Gastrocnemius medialis (tissue), 4 donors: ENCODE measurements around the gene SMYD3. TPM values are rescaled to one million over a fixed set of nuclear protein-coding genes. Genes with fewer than 3 reads are reported as not detected.

ENCODE experiments used
- ATAC-seq, 2 donors: fragments of 150-250 bp; one replicate each; pipeline ENCODE4 v1.9.1; 2016
- DNase-seq, 2 donors: peaks; one replicate each; pipeline ENCODE4 v3.0.0-alpha.2; 2019
- H3K27ac ChIP-seq, 4 donors: fragments of 200-600 bp; sonication (generic); 1 replicate in 1 of 4; 2 replicates in 3 of 4; pipeline ENCODE4 v1.5.1; 2016 to 2018; ENCODE audit warnings: mild to moderate bottlenecking in 2 of 4, moderate library complexity in 1 of 4
- H3K27me3 ChIP-seq, 3 donors: fragments of 200-600 bp; sonication (generic) in 2 of 3; 1 replicate in 1 of 3; 2 replicates in 2 of 3; pipeline versions ENCODE4 v1.5.1 to v1.6.0; 2016 to 2019; ENCODE audit warnings: mild to moderate bottlenecking in 1 of 3, moderate library complexity in 1 of 3
- H3K36me3 ChIP-seq, 2 donors: fragments of 200-600 bp; sonication (generic) in 1 of 2; one replicate each; pipeline ENCODE4 v1.5.1; 2017 to 2018
- H3K4me1 ChIP-seq, 2 donors: fragments of 200-600 bp; sonication (generic) in 1 of 2; one replicate each; pipeline ENCODE4 v1.5.1; 2016 to 2017; ENCODE audit warnings: mild to moderate bottlenecking in 2 of 2
- H3K4me3 ChIP-seq, 4 donors: fragments of 200-600 bp; sonication (generic) in 3 of 4; 1 replicate in 1 of 4; 2 replicates in 3 of 4; pipeline ENCODE4 v1.5.1; 2016 to 2019; ENCODE audit warnings: mild to moderate bottlenecking in 2 of 4
- H3K9me3 ChIP-seq, 3 donors: fragments of 200-600 bp; sonication (generic) in 2 of 3; 1 replicate in 1 of 3; 2 replicates in 2 of 3; pipeline ENCODE4 v1.5.1; 2016 to 2019
- CTCF ChIP-seq, 5 experiments: fragments of 450-650 bp in 3 of 5; fragments of 200-600 bp in 2 of 5; sonication (generic) in 2 of 5; IDR thresholded peaks in 4 of 5; conservative IDR thresholded peaks in 1 of 5; 1 replicate in 4 of 5; 2 replicates in 1 of 5; pipeline ENCODE4 v1.5.1; 2016 to 2019; ENCODE audit warnings: antibody characterized with exemption in 5 of 5, mild to moderate bottlenecking in 3 of 5, moderate library complexity in 3 of 5
- POLR2A ChIP-seq, 2 donors: fragments of 450-650 bp; IDR thresholded peaks; one replicate each; pipeline ENCODE4 v1.6.1; 2017; ENCODE audit warnings: antibody characterized with exemption in 2 of 2, mild to moderate bottlenecking in 2 of 2, moderate library complexity in 2 of 2
- in situ Hi-C, 4 donors: fragments of 200-750 bp; cut with MboI; loops; one replicate each; pipeline versions ENCODE4 v1.15.0 to v1.8.0; 2017; ENCODE audit warnings: low sequenced_read_pairs in 4 of 4
- intact Hi-C: fragments of 100-400 bp; cut with DNase I; formaldehyde crosslinking; loops from one replicate; pipeline ENCODE4 v1.15.1; 2023; ENCODE audit warnings: low total_unique reads
- total RNA-seq, 4 donors: library from RNA; depleted of rRNA; stranded (reverse); fragments of >200 nt; gene quantifications; one replicate each; pipeline versions ENCODE4 v1.1.0 to v1.2.3, GENCODE V29; 2016

SMYD3 gene
- total RNA-seq, 4 donors from 2014 or later, result 4.4 to 10.3 (median 6.3) TPM

GRCh38 chr1:245991266-245991665 lies 515.8 kb downstream of the SMYD3 start:
- Histone ChIP-seq H3K27me3 (no peaks in the 10 kb centered on the region), H3K27ac (no peak overlapping the region), H3K9me3 (no peaks in the 10 kb centered on the region), H3K4me3 (no peak overlapping the region), H3K4me1 (no peaks in the 10 kb centered on the region), H3K36me3 (no peaks in the 10 kb centered on the region)
- intact Hi-C loops (no loop called here), in situ Hi-C loops (no loop called here)
- TF ChIP-seq POLR2A (IDR thresholded peaks at IDR 0.05) (no peak), CTCF (IDR thresholded peaks at IDR 0.05 in 4 of 5, conservative IDR thresholded peaks at IDR 0.05 in 1 of 5) (no peak)
- no peak for ATAC-seq
- no peak for DNase-seq

GRCh38 chr1:245990315-245991022 lies 516.6 kb downstream of the SMYD3 start:
- Histone ChIP-seq H3K27ac (no peak overlapping the region), H3K9me3 (no peaks in the 10 kb centered on the region), H3K36me3 (no peaks in the 10 kb centered on the region), H3K27me3 (no peaks in the 10 kb centered on the region), H3K4me3 (no peak overlapping the region), H3K4me1 (no peaks in the 10 kb centered on the region)
- no peak for ATAC-seq
- TF ChIP-seq CTCF (IDR thresholded peaks at IDR 0.05 in 4 of 5, conservative IDR thresholded peaks at IDR 0.05 in 1 of 5) (no peak), POLR2A (IDR thresholded peaks at IDR 0.05) (no peak)
- no peak for DNase-seq
- in situ Hi-C loops (no loop called here), intact Hi-C loops (no loop called here)

GRCh38 chr1:245988393-245989078 lies 518.5 kb downstream of the SMYD3 start:
- Histone ChIP-seq H3K36me3 (no peaks in the 10 kb centered on the region), H3K4me3 (no peak overlapping the region), H3K27me3 (no peaks in the 10 kb centered on the region), H3K27ac (no peak overlapping the region), H3K4me1 (no peaks in the 10 kb centered on the region), H3K9me3 (no peaks in the 10 kb centered on the region)
- ATAC-seq (no peak), DNase-seq (no peak)
- in situ Hi-C loops, result no loop called here
- no peak for TF ChIP-seq CTCF (IDR thresholded peaks at IDR 0.05 in 4 of 5, conservative IDR thresholded peaks at IDR 0.05 in 1 of 5)
- TF ChIP-seq POLR2A (IDR thresholded peaks at IDR 0.05), result no peak
- intact Hi-C loops, result no loop called here

GRCh38 chr1:245987997-245988392 lies 519.1 kb downstream of the SMYD3 start:
- DNase-seq (no peak), ATAC-seq (no peak)
- Histone ChIP-seq H3K9me3 (no peaks in the 10 kb centered on the region), H3K4me1 (no peaks in the 10 kb centered on the region), H3K36me3 (no peaks in the 10 kb centered on the region), H3K27ac (no peak overlapping the region), H3K27me3 (no peaks in the 10 kb centered on the region), H3K4me3 (no peak overlapping the region)
- in situ Hi-C loops (no loop called here), intact Hi-C loops (no loop called here)
- TF ChIP-seq CTCF (IDR thresholded peaks at IDR 0.05 in 4 of 5, conservative IDR thresholded peaks at IDR 0.05 in 1 of 5) (no peak), POLR2A (IDR thresholded peaks at IDR 0.05) (no peak)
